ENCODE data around the gene FAM168B. TPM values are rescaled to one million over a fixed set of nuclear protein-coding genes. Genes with fewer than 3 reads are reported as not detected.

Gene FAM168B
- total and polyA plus RNA-seq, 2 of the 13 experiments (the other 11 are each of a cell fraction or from before 2014, with no cell fraction given) = 64.5 to 113 TPM

- TF ChIP-seq CEBPZ (IDR thresholded peaks at IDR 0.05; ENCODE audit: low read length) (no peak), ZNF83 (CRISPR knock-in tag; IDR thresholded peaks at IDR 0.05; ENCODE audit: borderline replicate concordance) (no peak), EHMT2 (IDR thresholded peaks at IDR 0.05; ENCODE audit: borderline replicate concordance, low read depth, low read length) (no peak), CBX2 (IDR thresholded peaks at IDR 0.05; ENCODE audit: low read depth, low read length) (no peak), CBX2 (CRISPR knock-in tag; IDR thresholded peaks at IDR 0.05; ENCODE audit: low read depth) (no peak), KDM1A (CRISPR knock-in tag; IDR thresholded peaks at IDR 0.05) (no peak), ZNF549 (CRISPR knock-in tag; IDR thresholded peaks at IDR 0.05) (no peak), FOXJ3 (CRISPR knock-in tag; IDR thresholded peaks at IDR 0.05; ENCODE audit: borderline replicate concordance) (no peak), ZNF784 (CRISPR knock-in tag; IDR thresholded peaks at IDR 0.05; ENCODE audit: borderline replicate concordance) (no peak), HNF4A (CRISPR knock-in tag; IDR thresholded peaks at IDR 0.05) (no peak), TCF7L2 (IDR thresholded peaks at IDR 0.05; ENCODE audit: low read depth, low read length) (no peak), ZFP91 (CRISPR knock-in tag; IDR thresholded peaks at IDR 0.05; ENCODE audit: borderline replicate concordance) (peak; percentile 14; the same call in 1 of the 2 replicates), TSC22D2 (CRISPR knock-in tag; IDR thresholded peaks at IDR 0.05; ENCODE audit: borderline replicate concordance) (no peak), BCLAF1 (IDR thresholded peaks at IDR 0.05) (no peak), CREM (IDR thresholded peaks at IDR 0.05) (no peak), CREM (CRISPR knock-in tag; IDR thresholded peaks at IDR 0.05) (no peak), PRDM4 (CRISPR knock-in tag; IDR thresholded peaks at IDR 0.05; ENCODE audit: borderline replicate concordance) (no peak), NAIF1 (CRISPR knock-in tag; IDR thresholded peaks at IDR 0.05; ENCODE audit: borderline replicate concordance) (no peak)
Observed at GRCh38 chr2:131093696-131094462, 619 bp upstream of the FAM168B start (continued).

Measured in HepG2 (cell line).